ENCODE results near the gene OPRM1. TPM values are rescaled to one million over a fixed set of nuclear protein-coding genes. Genes with fewer than 3 reads are reported as not detected.
"Not testable (repeated sequence)": the region's sequence is repeated elsewhere in the genome, so short reads cannot be mapped to it uniquely, and the experiment has no call there.

The OPRM1 gene
- total RNA-seq, 4 donors from 2014 or later: 0.27 to 0.87 (median 0.40) TPM; not detected in 1

- Histone ChIP-seq H3K27ac (no peak overlapping the region), H3K9me3 (peaks cover 0 to 9% (median 0%) of the 10 kb centered on the region in 3 donors), H3K4me3 (no peak overlapping the region), H3K36me3 (no peaks in the 10 kb centered on the region), H3K27me3 (no peaks in the 10 kb centered on the region), H3K4me1 (no peaks in the 10 kb centered on the region)
- no peak for TF ChIP-seq EP300 (IDR thresholded peaks at IDR 0.05)
- no peak for TF ChIP-seq POLR2AphosphoS5 (IDR thresholded peaks at IDR 0.05)
- TF ChIP-seq POLR2A (IDR thresholded peaks at IDR 0.05): no peak
- TF ChIP-seq CTCF (IDR thresholded peaks at IDR 0.05): no peak
- no peak for ATAC-seq
- 38 to 75% methylated on average over 1 of the region's 1 CpG for WGBS, 2 donors (ENCODE audit: low coverage in 1 of 2)
These were observed 32.7 kb downstream of the OPRM1 start for GRCh38 chr6:154071711-154072110.

- not testable (repeated sequence) for H3K27me3 ChIP-seq, ATAC-seq, H3K27ac ChIP-seq, H3K4me1 ChIP-seq, H3K36me3 ChIP-seq, H3K4me3 ChIP-seq, H3K9me3 ChIP-seq
- WGBS, 2 donors (ENCODE audit: low coverage in 1 of 2): 86% methylated on average over 2 of the region's 2 CpGs; no CpG with 5 or more reads in 1 of the 2 donors
These were observed 39.6 kb downstream of the OPRM1 start for GRCh38 chr6:154078596-154078995.

- TF ChIP-seq POLR2A (IDR thresholded peaks at IDR 0.05) (no peak), CTCF (IDR thresholded peaks at IDR 0.05) (no peak), EP300 (IDR thresholded peaks at IDR 0.05) (no peak), POLR2AphosphoS5 (IDR thresholded peaks at IDR 0.05) (no peak)
- Histone ChIP-seq H3K36me3 (no peaks in the 10 kb centered on the region), H3K4me1 (no peaks in the 10 kb centered on the region), H3K4me3 (no peak overlapping the region), H3K27ac (no peak overlapping the region), H3K9me3 (no peaks in the 10 kb centered on the region), H3K27me3 (no peaks in the 10 kb centered on the region)
- WGBS, 2 donors (ENCODE audit: low coverage in 1 of 2): 17 to 39% methylated on average over 6 of the region's 8 CpGs
- no peak for ATAC-seq
These were observed 41.6 kb downstream of the OPRM1 start for GRCh38 chr6:154080461-154081189.

- TF ChIP-seq CTCF (IDR thresholded peaks at IDR 0.05) (no peak), POLR2AphosphoS5 (IDR thresholded peaks at IDR 0.05) (no peak), EP300 (IDR thresholded peaks at IDR 0.05) (no peak), POLR2A (IDR thresholded peaks at IDR 0.05) (no peak)
- Histone ChIP-seq H3K4me3 (no peak overlapping the region), H3K4me1 (no peaks in the 10 kb centered on the region), H3K9me3 (no peaks in the 10 kb centered on the region), H3K27me3 (no peaks in the 10 kb centered on the region), H3K27ac (no peak overlapping the region), H3K36me3 (no peaks in the 10 kb centered on the region)
- no peak for ATAC-seq
- WGBS, 2 donors (ENCODE audit: low coverage in 1 of 2): 42 to 55% methylated on average over 3 of the region's 3 CpGs
These were observed 47.5 kb downstream of the OPRM1 start for GRCh38 chr6:154086510-154086909.

GRCh38 chr6:154092326-154092962, 53.4 kb downstream of the OPRM1 start:
- ATAC-seq: no peak
- no peak overlapping the region for H3K27ac ChIP-seq
- no peak for TF ChIP-seq POLR2AphosphoS5 (IDR thresholded peaks at IDR 0.05)
- no peak for TF ChIP-seq CTCF (IDR thresholded peaks at IDR 0.05)
- TF ChIP-seq POLR2A (IDR thresholded peaks at IDR 0.05): no peak
- no peak for TF ChIP-seq EP300 (IDR thresholded peaks at IDR 0.05)
- H3K36me3 ChIP-seq: no peaks in the 10 kb centered on the region
- WGBS, 2 donors (ENCODE audit: low coverage in 1 of 2): 50 to 59% methylated on average over 1 to 5 of the region's 5 CpGs
- no peaks in the 10 kb centered on the region for H3K4me1 ChIP-seq
- H3K4me3 ChIP-seq: no peak overlapping the region
- H3K9me3 ChIP-seq: no peaks in the 10 kb centered on the region
- no peaks in the 10 kb centered on the region for H3K27me3 ChIP-seq

All from gastroesophageal sphincter (tissue), 4 donors.